ENCODE measurements around the gene TUBGCP5. TPM values are rescaled to one million over a fixed set of nuclear protein-coding genes. Genes with fewer than 3 reads are reported as not detected.

Gene TUBGCP5
- total and polyA plus RNA-seq, 2 of the 4 experiments (the other 2 are of a cell fraction) = 13.0 to 19.4 TPM

DNA sequence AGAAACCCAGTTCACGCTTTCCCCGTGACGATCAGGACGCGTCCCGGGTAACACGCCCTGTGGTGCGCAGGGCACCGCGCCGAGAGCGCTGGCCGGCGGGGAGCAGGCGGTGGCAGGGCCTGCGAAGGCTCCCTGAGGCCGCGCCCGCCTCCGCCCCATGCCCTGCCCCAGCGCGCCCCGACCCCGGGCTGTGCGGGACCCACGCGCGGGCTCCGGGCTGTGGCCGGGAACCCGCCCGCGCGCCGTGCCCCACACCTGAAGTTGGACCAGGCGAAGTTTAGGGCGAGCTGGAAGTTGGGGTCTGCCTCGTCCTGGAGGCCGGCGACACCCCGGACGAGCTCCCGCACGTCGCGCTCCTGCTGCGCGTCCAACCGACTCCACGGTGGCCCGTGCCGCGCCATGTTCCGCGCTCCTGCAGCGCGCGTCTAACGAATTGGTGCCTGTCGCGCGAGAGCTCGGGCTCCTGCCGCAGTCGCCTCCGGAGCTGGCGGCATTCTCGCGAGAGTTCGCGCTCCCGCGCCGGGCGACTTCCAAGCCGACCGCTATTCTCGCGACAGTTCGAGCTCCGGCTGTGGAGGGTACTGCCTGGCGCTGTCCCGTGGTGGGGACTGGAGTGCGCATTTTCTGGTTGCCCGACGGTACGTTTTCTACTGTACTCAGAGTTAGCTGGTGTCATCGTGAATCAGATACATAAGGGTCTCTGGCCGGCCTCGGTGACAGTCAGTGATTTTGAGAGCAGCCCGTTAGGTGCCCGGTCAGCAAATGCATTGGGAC, at the start of gene TUBGCP5 (continued):
- no peak for TF ChIP-seq NFE2L2 (IDR thresholded peaks at IDR 0.05; ENCODE audit: low read depth, low read length)
- TF ChIP-seq MAFK (IDR thresholded peaks at IDR 0.05; ENCODE audit: low read depth, low read length) = no peak
- no peak for TF ChIP-seq RFX5 (IDR thresholded peaks at IDR 0.05; ENCODE audit: low read depth, low read length)
- TF ChIP-seq RCOR1 (IDR thresholded peaks at IDR 0.05; ENCODE audit: insufficient replicate concordance, low read length) = no peak

DNA sequence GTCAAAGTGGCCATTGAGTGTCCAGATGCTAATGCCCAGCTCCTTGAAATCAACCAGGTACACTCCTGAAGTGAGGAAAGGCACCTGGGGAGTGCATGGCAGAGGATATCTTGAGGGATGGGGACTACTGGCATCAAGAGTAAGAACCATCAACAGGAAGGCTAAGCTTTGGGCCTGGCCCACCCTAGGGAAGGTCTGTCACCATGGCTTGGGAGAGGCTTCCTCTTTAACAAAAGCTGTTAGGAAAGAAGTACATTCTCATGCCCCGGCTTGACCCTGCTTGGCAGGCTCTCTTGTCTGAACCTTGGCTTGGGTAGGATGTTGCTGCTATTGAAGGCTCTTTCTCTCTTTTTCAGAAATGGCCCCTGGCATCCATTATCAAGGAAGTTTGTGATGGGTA, 43.7 kb upstream of the TUBGCP5 start:
- in situ Hi-C loops (cut with MboI; ENCODE audit: low sequenced_read_pairs) (no loop called here), intact Hi-C loops (cut with micrococcal nuclease) (no loop called here), dilution Hi-C loops (cut with HindIII; ENCODE audit: low sequenced_read_pairs, unreplicated experiment) (no loop called here)
- no peaks in the 10 kb centered on the region for H3K36me3 ChIP-seq (ENCODE audit: control insufficient read depth, insufficient read depth, low read length)
- H3K27me3 ChIP-seq (ENCODE audit: control insufficient read depth, insufficient read depth, low read length) = no peaks in the 10 kb centered on the region
- H4K20me1 ChIP-seq (ENCODE audit: insufficient read depth, low read length) = no peaks in the 10 kb centered on the region
- no peak overlapping the region for H3K56ac ChIP-seq (ENCODE audit: extremely low read depth, insufficient read depth, low read length)
- no peaks in the 10 kb centered on the region for H3K79me1 ChIP-seq (ENCODE audit: low read depth in 1 of 2, low read length in 2 of 2)
- H3K9ac ChIP-seq (ENCODE audit: low read depth, low read length) = no peak overlapping the region
- H2BK5ac ChIP-seq (ENCODE audit: low read depth, low read length, poor library complexity, severe bottlenecking) = no peak overlapping the region
- no peak overlapping the region for H4K91ac ChIP-seq (ENCODE audit: insufficient read depth, low read depth, low read length)
- H2BK20ac ChIP-seq (ENCODE audit: low read depth, low read length) = no peak overlapping the region
- no peak overlapping the region for H3K14ac ChIP-seq (replicated peaks; ENCODE audit: low read depth, low read length)
- H3K4me2 ChIP-seq (ENCODE audit: low read depth, low read length) = no peak overlapping the region
- BruUV-seq (replicated peaks) = no TSS peak
- H2BK15ac ChIP-seq (ENCODE audit: low read depth, low read length) = no peak overlapping the region
- no peak overlapping the region for H2BK120ac ChIP-seq (ENCODE audit: low read depth, low read length)
- no peak overlapping the region for H4K5ac ChIP-seq (ENCODE audit: low read depth, low read length)
- no peak overlapping the region for H3K4me3 ChIP-seq (ENCODE audit: insufficient read depth, low read depth, low read length)
- H3K4ac ChIP-seq (ENCODE audit: low read depth, low read length) = no peak overlapping the region
- no peak overlapping the region for H2AFZ ChIP-seq (replicated peaks; ENCODE audit: low read length, poor library complexity)
- CTCF ChIA-PET = no interaction called here
- H3K4me1 ChIP-seq (ENCODE audit: control insufficient read depth, insufficient read depth, low read length) = no peaks in the 10 kb centered on the region
- H3K23ac ChIP-seq (ENCODE audit: low read depth, low read length) = no peak overlapping the region
- no peaks in the 10 kb centered on the region for H3K9me1 ChIP-seq (ENCODE audit: insufficient read depth, low read length)
- no peak overlapping the region for H2AK5ac ChIP-seq (ENCODE audit: low read depth, low read length)
- DNase-seq (no peak), ATAC-seq (ENCODE audit: low read depth) (no peak)
- H3K27ac ChIP-seq (ENCODE audit: insufficient read depth, low read length) = no peak overlapping the region
- no peaks in the 10 kb centered on the region for H3K9me3 ChIP-seq (ENCODE audit: control insufficient read depth, insufficient read depth, low read length)
- no peak overlapping the region for H4K8ac ChIP-seq (ENCODE audit: low read depth in 2 of 2, low read length in 2 of 2)
- POLR2A ChIA-PET (ENCODE audit: unreplicated experiment) = no interaction called here
- WGBS, 2 experiments (ENCODE audit: extremely low coverage in 2 of 2, insufficient read length in 1 of 2) = 40% methylated on average over 1 of the region's 1 CpG; no CpG with 5 or more reads in 1 of the 2 experiments
- TF ChIP-seq, protein P1, sequence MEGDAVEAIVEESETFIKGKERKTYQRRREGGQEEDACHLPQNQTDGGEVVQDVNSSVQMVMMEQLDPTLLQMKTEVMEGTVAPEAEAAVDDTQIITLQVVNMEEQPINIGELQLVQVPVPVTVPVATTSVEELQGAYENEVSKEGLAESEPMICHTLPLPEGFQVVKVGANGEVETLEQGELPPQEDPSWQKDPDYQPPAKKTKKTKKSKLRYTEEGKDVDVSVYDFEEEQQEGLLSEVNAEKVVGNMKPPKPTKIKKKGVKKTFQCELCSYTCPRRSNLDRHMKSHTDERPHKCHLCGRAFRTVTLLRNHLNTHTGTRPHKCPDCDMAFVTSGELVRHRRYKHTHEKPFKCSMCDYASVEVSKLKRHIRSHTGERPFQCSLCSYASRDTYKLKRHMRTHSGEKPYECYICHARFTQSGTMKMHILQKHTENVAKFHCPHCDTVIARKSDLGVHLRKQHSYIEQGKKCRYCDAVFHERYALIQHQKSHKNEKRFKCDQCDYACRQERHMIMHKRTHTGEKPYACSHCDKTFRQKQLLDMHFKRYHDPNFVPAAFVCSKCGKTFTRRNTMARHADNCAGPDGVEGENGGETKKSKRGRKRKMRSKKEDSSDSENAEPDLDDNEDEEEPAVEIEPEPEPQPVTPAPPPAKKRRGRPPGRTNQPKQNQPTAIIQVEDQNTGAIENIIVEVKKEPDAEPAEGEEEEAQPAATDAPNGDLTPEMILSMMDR (conservative IDR thresholded peaks at IDR 0.05; ENCODE audit: low read depth, low read length) = no peak
- TF ChIP-seq RCOR1 (IDR thresholded peaks at IDR 0.05; ENCODE audit: insufficient replicate concordance, low read length) = no peak
- TF ChIP-seq MXI1 (IDR thresholded peaks at IDR 0.05; ENCODE audit: borderline replicate concordance, low read depth, low read length) = no peak
- no peak for TF ChIP-seq NFE2L2 (IDR thresholded peaks at IDR 0.05; ENCODE audit: low read depth, low read length)
- TF ChIP-seq BHLHE40 (IDR thresholded peaks at IDR 0.05; ENCODE audit: low read depth, low read length) = no peak
- TF ChIP-seq RFX5 (IDR thresholded peaks at IDR 0.05; ENCODE audit: low read depth, low read length) = no peak
- TF ChIP-seq, protein P2, sequence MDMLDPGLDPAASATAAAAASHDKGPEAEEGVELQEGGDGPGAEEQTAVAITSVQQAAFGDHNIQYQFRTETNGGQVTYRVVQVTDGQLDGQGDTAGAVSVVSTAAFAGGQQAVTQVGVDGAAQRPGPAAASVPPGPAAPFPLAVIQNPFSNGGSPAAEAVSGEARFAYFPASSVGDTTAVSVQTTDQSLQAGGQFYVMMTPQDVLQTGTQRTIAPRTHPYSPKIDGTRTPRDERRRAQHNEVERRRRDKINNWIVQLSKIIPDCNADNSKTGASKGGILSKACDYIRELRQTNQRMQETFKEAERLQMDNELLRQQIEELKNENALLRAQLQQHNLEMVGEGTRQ (IDR thresholded peaks at IDR 0.05; ENCODE audit: low read depth, low read length) = no peak
- no peak for TF ChIP-seq RAD21 (IDR thresholded peaks at IDR 0.05; ENCODE audit: low read length)
- no peak for TF ChIP-seq MAFK (IDR thresholded peaks at IDR 0.05; ENCODE audit: low read depth, low read length)
- no peak for TF ChIP-seq FOS (IDR thresholded peaks at IDR 0.05; ENCODE audit: low read depth, low read length)
- TF ChIP-seq MAZ (IDR thresholded peaks at IDR 0.05; ENCODE audit: borderline replicate concordance, low read depth, low read length) = no peak
- no peak for TF ChIP-seq POLR2A (IDR thresholded peaks at IDR 0.05; ENCODE audit: low read depth, low read length)
- no peak for TF ChIP-seq CHD1 (IDR thresholded peaks at IDR 0.05; ENCODE audit: low read depth, low read length)
- no peak for TF ChIP-seq CEBPB (IDR thresholded peaks at IDR 0.05; ENCODE audit: low read depth, low read length)
- no peak overlapping the region for H3K18ac ChIP-seq (ENCODE audit: low read depth, low read length)
- no peak overlapping the region for H2AK9ac ChIP-seq (replicated peaks; ENCODE audit: low read depth, low read length, poor library complexity)

All from IMR-90 (cell line).